Activated naive CD4-positive, alpha-beta T cell treated with anti-CD3 and anti-CD28 coated beads, Interleukin-2, amount 50 U/mL, for 72 hours (primary cell): ENCODE measurements around the gene ARL15. TPM values are rescaled to one million over a fixed set of nuclear protein-coding genes. Genes with fewer than 3 reads are reported as not detected.
A peak's percentile ranks its signal among the peaks of the same experiment; 100 is the strongest.
"Not testable (repeated sequence)": the region's sequence is repeated elsewhere in the genome, so short reads cannot be mapped to it uniquely, and the experiment has no call there.

Source experiments
- ATAC-seq, 2 donors: fragments of 150-1000 bp; cut with Tn5 transposase; 2 replicates each; pipeline ENCODE4 v1.10.0; 2021; ENCODE audit warnings: mild to moderate bottlenecking in 2 of 2, moderate library complexity in 2 of 2
- DNase-seq, 2 donors: peaks; one replicate each; pipeline ENCODE4 v3.0.0; 2021 to 2022; ENCODE audit warnings: low spot score in 2 of 2
- H3K27ac Mint-ChIP-seq, 2 donors: one replicate each; pipeline ENCODE4 v1.8.0; 2022; ENCODE audit warnings: mild to moderate bottlenecking in 2 of 2, mixed read lengths in 2 of 2
- H3K36me3 Mint-ChIP-seq, 2 donors: one replicate each; pipeline ENCODE4 v1.8.0; 2022; ENCODE audit warnings: mixed read lengths in 2 of 2
- H3K9me3 Mint-ChIP-seq, 2 donors: one replicate each; pipeline ENCODE4 v1.8.0; 2022; ENCODE audit warnings: mixed read lengths in 2 of 2
- total RNA-seq, 2 donors: library from RNA; stranded (reverse); gene quantifications; one replicate each; pipeline ENCODE4 v1.2.3, GENCODE V29; 2022

The ARL15 gene
- total RNA-seq, 2 donors from 2014 or later, result 7.1 to 10.2 TPM

GRCh38 chr5:54001976-54002775, 308.2 kb downstream of the ARL15 start:
- Mint-ChIP-seq H3K27ac (no peak overlapping the region), H3K9me3 (peaks cover 0 to 4% of the 10 kb centered on the region in 2 donors), H3K36me3 (no peaks in the 10 kb centered on the region)
- DNase-seq, result no peak
- ATAC-seq, result no peak

- ATAC-seq (no peak), DNase-seq (no peak)
- Mint-ChIP-seq H3K36me3 (no peaks in the 10 kb centered on the region), H3K9me3 (peaks cover 0 to 4% of the 10 kb centered on the region in 2 donors), H3K27ac (no peak overlapping the region)
Measured at GRCh38 chr5:54000011-54000410, 310.4 kb downstream of the ARL15 start.

- Mint-ChIP-seq H3K27ac (no peak overlapping the region), H3K9me3 (peaks cover 0 to 4% of the 10 kb centered on the region in 2 donors), H3K36me3 (no peaks in the 10 kb centered on the region)
- ATAC-seq (no peak), DNase-seq (no peak)
Measured at GRCh38 chr5:53997736-53998627, 312.4 kb downstream of the ARL15 start.

DNA sequence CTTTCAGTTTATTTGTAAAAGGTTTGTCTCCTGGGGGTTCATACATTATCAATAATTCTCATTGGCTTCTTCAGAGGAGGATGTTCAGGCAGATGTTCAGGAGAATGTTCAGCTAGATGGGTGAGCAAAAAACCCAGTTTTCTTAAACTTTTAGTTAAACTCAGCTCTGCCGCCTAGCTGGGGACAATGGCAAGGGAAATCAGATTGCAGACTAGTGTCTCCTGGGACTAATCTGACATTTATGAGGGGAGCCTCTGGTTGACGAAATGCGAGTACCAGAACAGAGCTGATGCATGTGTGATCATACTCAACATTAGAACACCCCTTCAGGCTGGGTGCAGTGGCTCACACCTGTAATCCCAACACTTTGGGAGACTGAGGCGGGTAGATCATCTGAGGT, 314.4 kb downstream of the ARL15 start:
- ATAC-seq (no peak), DNase-seq (no peak)
- Mint-ChIP-seq H3K9me3 (peaks cover 0 to 4% of the 10 kb centered on the region in 2 donors), H3K36me3 (no peaks in the 10 kb centered on the region), H3K27ac (no peak overlapping the region)

DNA sequence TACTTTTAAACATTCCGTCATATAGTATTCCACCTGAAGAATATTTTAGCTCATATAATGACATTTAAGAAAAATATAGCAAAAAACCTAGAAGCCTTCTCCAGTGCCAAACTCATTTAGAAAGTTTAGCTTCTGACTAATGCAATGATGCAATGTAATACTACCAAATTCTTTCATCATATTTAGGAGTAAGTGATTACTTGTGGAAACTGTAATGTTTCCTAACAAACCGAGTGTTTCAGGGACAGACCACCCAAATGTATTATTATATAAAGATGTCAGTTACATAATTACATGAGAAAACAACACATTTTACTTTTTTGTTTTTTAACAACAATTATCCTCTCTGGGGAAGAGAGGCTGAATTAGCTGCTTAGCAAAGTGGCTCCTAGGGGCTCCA, 316.2 kb downstream of the ARL15 start:
- Mint-ChIP-seq H3K36me3 (no peaks in the 10 kb centered on the region), H3K9me3 (peaks cover 0 to 4% of the 10 kb centered on the region in 2 donors), H3K27ac (peak overlapping the region in 1 of 2 donors; percentile 2)
- ATAC-seq (peak in 1 of 2 donors; percentile 63), DNase-seq (no peak)

- DNase-seq (peak in 1 of 2 donors; percentile 12), ATAC-seq (no peak)
Measured at GRCh38 chr5:53991942-53992341, 318.4 kb downstream of the ARL15 start.

DNA sequence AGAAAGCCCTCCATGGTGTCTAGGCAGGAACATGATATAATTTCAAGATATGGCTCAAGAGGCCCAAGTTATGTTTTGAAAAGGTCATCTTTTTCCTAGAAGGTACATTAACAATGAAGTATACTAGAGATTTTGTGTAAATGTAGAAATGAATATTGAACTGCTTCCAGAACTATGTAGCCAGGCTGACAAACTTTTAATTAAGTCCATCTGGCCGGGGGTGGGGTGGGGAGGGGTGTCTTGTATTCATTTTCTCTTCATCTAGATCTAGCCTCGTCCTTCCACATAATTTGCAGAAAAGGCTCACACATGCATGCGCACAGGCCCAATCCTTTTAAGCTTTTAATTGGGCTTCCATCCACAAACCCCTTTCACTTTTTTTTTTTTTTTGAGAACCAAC, 323.3 kb downstream of the ARL15 start:
- ATAC-seq (no peak), DNase-seq (no peak)
- Mint-ChIP-seq H3K36me3 (peaks cover 20 to 27% of the 10 kb centered on the region in 2 donors), H3K9me3 (peaks cover 10 to 17% of the 10 kb centered on the region in 2 donors), H3K27ac (no peak overlapping the region)

More at GRCh38 chr5:53991942-53992341, 318.4 kb downstream of the ARL15 start:
- Mint-ChIP-seq H3K27ac (no peak overlapping the region), H3K36me3 (no peaks in the 10 kb centered on the region), H3K9me3 (no peaks in the 10 kb centered on the region)

- DNase-seq (no peak), ATAC-seq (no peak)
- H3K27ac Mint-ChIP-seq, result no peak overlapping the region
- peaks cover 10 to 17% of the 10 kb centered on the region in 2 donors for H3K9me3 Mint-ChIP-seq
- H3K36me3 Mint-ChIP-seq, result peaks cover 20 to 27% of the 10 kb centered on the region in 2 donors
Measured at GRCh38 chr5:53985796-53986195, 324.6 kb downstream of the ARL15 start.

DNA sequence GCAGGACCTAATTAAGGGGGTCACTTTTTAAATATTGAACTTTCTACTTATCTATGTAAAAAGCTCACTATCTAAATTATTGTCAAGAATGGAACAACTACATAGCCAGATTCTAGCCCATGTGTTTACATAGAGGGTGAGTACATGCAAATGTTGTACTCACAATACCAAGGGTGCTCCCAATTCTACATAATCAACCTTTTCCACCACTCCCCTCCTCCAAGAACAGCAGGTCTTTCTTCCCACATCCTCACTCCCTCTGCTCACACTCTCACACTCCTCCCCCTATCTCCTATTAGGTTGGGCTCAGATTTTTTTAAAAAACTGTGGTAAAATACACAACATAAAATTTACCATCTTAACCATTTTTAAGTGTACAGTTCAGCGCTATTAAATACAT, 325.4 kb downstream of the ARL15 start:
- ATAC-seq, result no peak
- Mint-ChIP-seq H3K36me3 (peaks cover 24 to 36% of the 10 kb centered on the region in 2 donors), H3K9me3 (peaks cover 13 to 20% of the 10 kb centered on the region in 2 donors), H3K27ac (no peak overlapping the region)
- DNase-seq, result no peak

DNA sequence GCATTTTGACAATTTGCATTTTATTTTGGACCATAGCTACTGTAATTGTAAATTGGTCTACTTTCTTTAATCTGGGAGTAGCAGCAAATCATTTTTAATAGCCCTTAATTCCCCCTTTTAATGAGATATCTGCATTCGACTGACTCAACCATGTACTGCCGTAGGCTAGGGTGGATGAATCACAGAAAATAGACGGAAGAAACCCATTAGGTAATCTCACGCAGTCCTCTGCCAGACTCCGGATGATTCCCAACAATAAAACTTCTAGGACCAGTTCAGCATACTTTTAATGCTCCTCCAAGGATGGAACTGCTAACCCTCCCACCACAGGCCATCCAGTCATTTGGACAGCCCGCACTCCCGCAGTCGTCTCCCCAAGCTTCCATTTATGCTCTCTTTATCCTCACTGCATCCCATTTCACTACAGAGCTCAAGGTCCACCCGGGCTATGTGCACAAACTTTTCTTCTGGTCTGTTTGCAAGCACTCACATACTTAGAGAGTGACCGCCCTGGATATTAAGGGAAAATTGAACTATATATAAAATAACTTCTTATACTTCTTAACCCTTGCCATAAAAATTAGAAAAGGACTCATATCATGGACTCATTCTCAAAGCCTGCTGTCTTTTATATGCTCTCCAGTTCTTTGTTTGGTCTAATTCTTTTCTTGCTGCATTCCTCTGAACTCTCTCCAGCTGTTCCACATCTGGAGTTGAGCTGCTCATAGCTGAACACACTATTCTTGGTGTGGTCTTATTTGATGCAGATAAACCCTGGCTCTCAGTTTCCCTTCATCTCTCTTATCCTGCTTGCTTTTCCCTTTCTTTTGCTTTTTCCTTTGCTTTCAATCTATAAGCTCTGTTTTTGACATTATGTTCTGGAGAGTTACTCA, 326.6 kb downstream of the ARL15 start:
- Mint-ChIP-seq H3K9me3 (peaks cover 15 to 21% of the 10 kb centered on the region in 2 donors), H3K36me3 (peaks cover 26 to 37% of the 10 kb centered on the region in 2 donors), H3K27ac (no peak overlapping the region)
- ATAC-seq (no peak), DNase-seq (no peak)

DNA sequence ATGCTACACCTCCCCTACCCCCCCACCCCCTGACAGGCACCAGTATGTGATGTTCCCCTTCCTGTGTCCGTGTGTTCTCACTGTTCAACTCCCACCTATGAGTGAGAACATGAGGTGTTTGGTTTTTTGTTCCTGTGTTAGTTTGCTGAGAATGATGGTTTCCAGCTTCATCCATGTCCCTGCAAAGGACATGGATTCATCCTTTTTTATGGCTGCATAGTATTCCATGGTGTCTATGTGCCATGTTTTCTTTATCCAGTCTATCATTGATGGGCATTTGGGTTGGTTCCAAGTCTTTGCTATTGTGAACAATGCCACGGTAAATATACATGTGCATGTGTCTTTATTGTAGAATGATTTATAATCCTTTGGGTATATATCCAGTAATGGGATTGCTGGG, 328.1 kb downstream of the ARL15 start:
- Mint-ChIP-seq H3K9me3 (peaks cover 15 to 21% of the 10 kb centered on the region in 2 donors), H3K36me3 (peaks cover 26 to 37% of the 10 kb centered on the region in 2 donors)
- DNase-seq, H3K27ac Mint-ChIP-seq, ATAC-seq: not testable (repeated sequence)

GRCh38 chr5:53980061-53980460, 330.3 kb downstream of the ARL15 start:
- DNase-seq (no peak), ATAC-seq (no peak)
- Mint-ChIP-seq H3K9me3 (peaks cover 10 to 17% of the 10 kb centered on the region in 2 donors), H3K36me3 (peaks cover 26 to 31% of the 10 kb centered on the region in 2 donors), H3K27ac (no peak overlapping the region)

- no peaks in the 10 kb centered on the region for H3K9me3 Mint-ChIP-seq
- H3K36me3 Mint-ChIP-seq, result no peaks in the 10 kb centered on the region
- DNase-seq, result no peak
- H3K27ac Mint-ChIP-seq, result no peak overlapping the region
- ATAC-seq, result no peak
Measured at GRCh38 chr5:53974021-53974420, 336.4 kb downstream of the ARL15 start.

- no peak for ATAC-seq
- Mint-ChIP-seq H3K36me3 (peaks cover 4 to 6% of the 10 kb centered on the region in 2 donors), H3K9me3 (peaks cover 0 to 5% of the 10 kb centered on the region in 2 donors), H3K27ac (no peak overlapping the region)
- no peak for DNase-seq
Measured at GRCh38 chr5:53972314-53972713, 338.1 kb downstream of the ARL15 start.

- H3K27ac Mint-ChIP-seq, result no peak overlapping the region
- peaks cover 5 to 6% of the 10 kb centered on the region in 2 donors for H3K36me3 Mint-ChIP-seq
- peaks cover 0 to 5% of the 10 kb centered on the region in 2 donors for H3K9me3 Mint-ChIP-seq
- ATAC-seq (no peak), DNase-seq (no peak)
Measured at GRCh38 chr5:53971551-53971950, 338.8 kb downstream of the ARL15 start.

GRCh38 chr5:53971131-53971530, 339.2 kb downstream of the ARL15 start:
- peaks cover 6 to 10% of the 10 kb centered on the region in 2 donors for H3K36me3 Mint-ChIP-seq
- H3K9me3 Mint-ChIP-seq, result peaks cover 0 to 5% of the 10 kb centered on the region in 2 donors
- ATAC-seq (no peak), DNase-seq (no peak)
- H3K27ac Mint-ChIP-seq, result no peak overlapping the region
